Peyer's patch (tissue), 4 donors: ENCODE results near the gene NUDT22.

Experiments
- CTCF ChIP-seq, 6 experiments: fragments of 450-650 bp in 4 of 6; fragments of 200-600 bp in 2 of 6; sonication (generic) in 1 of 6; IDR thresholded peaks; one replicate each; pipeline ENCODE4 v1.5.1; 2017 to 2019; ENCODE audit warnings: antibody characterized with exemption in 6 of 6, mild to moderate bottlenecking in 3 of 6, moderate library complexity in 1 of 6
- POLR2A ChIP-seq, 2 donors: fragments of 450-650 bp; IDR thresholded peaks; one replicate each; pipeline ENCODE4 v1.5.1; 2017; ENCODE audit warnings: antibody characterized with exemption in 2 of 2, mild to moderate bottlenecking in 2 of 2, moderate library complexity in 2 of 2

DNA sequence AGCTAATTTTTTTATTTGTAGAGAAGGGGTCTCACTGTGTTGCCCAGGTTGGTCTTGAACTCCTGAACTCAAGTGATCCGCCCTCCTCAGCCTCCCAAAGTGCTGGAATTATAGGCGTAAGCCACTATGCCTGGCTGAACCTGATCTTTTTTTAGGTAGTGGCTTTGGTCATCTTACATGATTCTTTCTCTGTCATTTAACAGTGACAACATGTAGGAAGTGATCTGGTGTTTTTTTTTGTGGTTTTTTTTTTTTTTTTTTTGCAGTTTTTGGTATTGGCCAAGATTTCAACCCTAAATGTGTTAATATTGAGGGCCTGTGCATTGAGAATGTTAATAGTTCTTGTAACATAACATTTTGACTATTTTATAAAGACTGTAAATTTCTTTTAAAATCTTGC is 27.6 kb upstream of the NUDT22 start:
- no peak for TF ChIP-seq CTCF (IDR thresholded peaks at IDR 0.05)
- TF ChIP-seq POLR2A (IDR thresholded peaks at IDR 0.05): no peak
